Measurements from ENCODE around the gene LYPD5. TPM values are rescaled to one million over a fixed set of nuclear protein-coding genes. Genes with fewer than 3 reads are reported as not detected.

Gene LYPD5
- total and polyA plus RNA-seq, 2 of the 13 experiments (the other 11 are each of a cell fraction or from before 2014, with no cell fraction given): not detected

GRCh38 chr19:43754503-43755255 is 47.6 kb downstream of the LYPD5 start, which contains the start of gene SMG9 (continued):
- TF ChIP-seq ZNF670 (CRISPR knock-in tag; IDR thresholded peaks at IDR 0.05; ENCODE audit: borderline replicate concordance) (peak; percentile 47; the same call in 1 of the 2 replicates), SCMH1 (CRISPR knock-in tag; IDR thresholded peaks at IDR 0.05; ENCODE audit: borderline replicate concordance) (no peak), ZBTB37 (CRISPR knock-in tag; IDR thresholded peaks at IDR 0.05) (0 out of 2 replicates have a peak, but pooled peaks have one; percentile 22), NRL (CRISPR knock-in tag; IDR thresholded peaks at IDR 0.05; ENCODE audit: borderline replicate concordance) (peak; percentile 8), BCL6 (CRISPR knock-in tag; IDR thresholded peaks at IDR 0.05) (no peak), ETV5 (CRISPR knock-in tag; IDR thresholded peaks at IDR 0.05; ENCODE audit: borderline replicate concordance) (no peak), ZNF850 (CRISPR knock-in tag; conservative IDR thresholded peaks at IDR 0.05) (no peak), HOXA5 (CRISPR knock-in tag; IDR thresholded peaks at IDR 0.05) (peak; percentile 22; the same call in 1 of the 2 replicates), ZEB1 (IDR thresholded peaks at IDR 0.05; ENCODE audit: insufficient replicate concordance, low read depth) (no peak), PRPF4 (IDR thresholded peaks at IDR 0.05; ENCODE audit: low read depth, low read length, poor library complexity, severe bottlenecking) (no peak), SP4 (CRISPR knock-in tag; IDR thresholded peaks at IDR 0.05) (peak; percentile 71), SP2 (CRISPR knock-in tag; IDR thresholded peaks at IDR 0.05) (no peak), MBNL3 (CRISPR knock-in tag; conservative IDR thresholded peaks at IDR 0.05) (no peak), SPEN (CRISPR knock-in tag; IDR thresholded peaks at IDR 0.05; ENCODE audit: low read depth) (peak; percentile 80), ZNF263 (CRISPR knock-in tag; IDR thresholded peaks at IDR 0.05) (peak; percentile 68; the same call in 1 of the 2 replicates)
- TF ChIP-seq, protein P1, sequence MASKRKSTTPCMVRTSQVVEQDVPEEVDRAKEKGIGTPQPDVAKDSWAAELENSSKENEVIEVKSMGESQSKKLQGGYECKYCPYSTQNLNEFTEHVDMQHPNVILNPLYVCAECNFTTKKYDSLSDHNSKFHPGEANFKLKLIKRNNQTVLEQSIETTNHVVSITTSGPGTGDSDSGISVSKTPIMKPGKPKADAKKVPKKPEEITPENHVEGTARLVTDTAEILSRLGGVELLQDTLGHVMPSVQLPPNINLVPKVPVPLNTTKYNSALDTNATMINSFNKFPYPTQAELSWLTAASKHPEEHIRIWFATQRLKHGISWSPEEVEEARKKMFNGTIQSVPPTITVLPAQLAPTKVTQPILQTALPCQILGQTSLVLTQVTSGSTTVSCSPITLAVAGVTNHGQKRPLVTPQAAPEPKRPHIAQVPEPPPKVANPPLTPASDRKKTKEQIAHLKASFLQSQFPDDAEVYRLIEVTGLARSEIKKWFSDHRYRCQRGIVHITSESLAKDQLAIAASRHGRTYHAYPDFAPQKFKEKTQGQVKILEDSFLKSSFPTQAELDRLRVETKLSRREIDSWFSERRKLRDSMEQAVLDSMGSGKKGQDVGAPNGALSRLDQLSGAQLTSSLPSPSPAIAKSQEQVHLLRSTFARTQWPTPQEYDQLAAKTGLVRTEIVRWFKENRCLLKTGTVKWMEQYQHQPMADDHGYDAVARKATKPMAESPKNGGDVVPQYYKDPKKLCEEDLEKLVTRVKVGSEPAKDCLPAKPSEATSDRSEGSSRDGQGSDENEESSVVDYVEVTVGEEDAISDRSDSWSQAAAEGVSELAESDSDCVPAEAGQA (IDR thresholded peaks at IDR 0.05; ENCODE audit: low read depth): peak; percentile 33; the same call in 1 of the 2 replicates
- TF ChIP-seq, protein P1 (CRISPR knock-in tag; IDR thresholded peaks at IDR 0.05; ENCODE audit: borderline replicate concordance): no peak
- TF ChIP-seq, protein P2, sequence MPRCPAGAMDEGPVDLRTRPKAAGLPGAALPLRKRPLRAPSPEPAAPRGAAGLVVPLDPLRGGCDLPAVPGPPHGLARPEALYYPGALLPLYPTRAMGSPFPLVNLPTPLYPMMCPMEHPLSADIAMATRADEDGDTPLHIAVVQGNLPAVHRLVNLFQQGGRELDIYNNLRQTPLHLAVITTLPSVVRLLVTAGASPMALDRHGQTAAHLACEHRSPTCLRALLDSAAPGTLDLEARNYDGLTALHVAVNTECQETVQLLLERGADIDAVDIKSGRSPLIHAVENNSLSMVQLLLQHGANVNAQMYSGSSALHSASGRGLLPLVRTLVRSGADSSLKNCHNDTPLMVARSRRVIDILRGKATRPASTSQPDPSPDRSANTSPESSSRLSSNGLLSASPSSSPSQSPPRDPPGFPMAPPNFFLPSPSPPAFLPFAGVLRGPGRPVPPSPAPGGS (CRISPR knock-in tag; IDR thresholded peaks at IDR 0.05): peak; percentile 78; the same call in 1 of the 2 replicates

Data from HepG2 (cell line).